ENCODE measurements around the gene ATG10.
"Not testable (repeated sequence)": the region's sequence is repeated elsewhere in the genome, so short reads cannot be mapped to it uniquely, and the experiment has no call there.

Gene ATG10

DNA sequence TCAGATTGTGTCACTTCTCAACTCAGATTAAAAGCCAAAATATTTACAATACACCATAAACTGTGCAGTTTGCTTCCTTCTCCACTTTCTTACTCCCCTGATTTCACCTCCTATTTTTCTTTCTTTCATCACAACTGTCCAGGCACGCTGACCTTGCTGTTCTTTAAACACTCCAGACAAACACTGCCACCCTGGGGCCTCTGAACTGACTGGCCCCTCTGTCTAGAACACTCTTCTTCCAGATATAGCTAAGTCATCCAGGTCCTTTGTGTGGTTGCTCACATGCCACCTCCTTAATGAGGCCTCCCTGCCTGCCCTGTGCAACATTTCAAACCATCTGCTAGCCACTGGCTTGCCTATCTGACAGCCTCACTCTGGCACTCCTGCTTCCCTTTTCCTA is 46.6 kb downstream of the ATG10 start:
- no peak overlapping the region for H3K4me3 ChIP-seq (ENCODE audit: low read depth, low read length)

GRCh38 chr5:82019342-82020138 is 47.7 kb downstream of the ATG10 start:
- no peak overlapping the region for H3K4me3 ChIP-seq (ENCODE audit: low read depth, low read length)
- TF ChIP-seq, protein P1, sequence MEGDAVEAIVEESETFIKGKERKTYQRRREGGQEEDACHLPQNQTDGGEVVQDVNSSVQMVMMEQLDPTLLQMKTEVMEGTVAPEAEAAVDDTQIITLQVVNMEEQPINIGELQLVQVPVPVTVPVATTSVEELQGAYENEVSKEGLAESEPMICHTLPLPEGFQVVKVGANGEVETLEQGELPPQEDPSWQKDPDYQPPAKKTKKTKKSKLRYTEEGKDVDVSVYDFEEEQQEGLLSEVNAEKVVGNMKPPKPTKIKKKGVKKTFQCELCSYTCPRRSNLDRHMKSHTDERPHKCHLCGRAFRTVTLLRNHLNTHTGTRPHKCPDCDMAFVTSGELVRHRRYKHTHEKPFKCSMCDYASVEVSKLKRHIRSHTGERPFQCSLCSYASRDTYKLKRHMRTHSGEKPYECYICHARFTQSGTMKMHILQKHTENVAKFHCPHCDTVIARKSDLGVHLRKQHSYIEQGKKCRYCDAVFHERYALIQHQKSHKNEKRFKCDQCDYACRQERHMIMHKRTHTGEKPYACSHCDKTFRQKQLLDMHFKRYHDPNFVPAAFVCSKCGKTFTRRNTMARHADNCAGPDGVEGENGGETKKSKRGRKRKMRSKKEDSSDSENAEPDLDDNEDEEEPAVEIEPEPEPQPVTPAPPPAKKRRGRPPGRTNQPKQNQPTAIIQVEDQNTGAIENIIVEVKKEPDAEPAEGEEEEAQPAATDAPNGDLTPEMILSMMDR (IDR thresholded peaks at IDR 0.05; ENCODE audit: low read depth, low read length), result no peak

More for the DNA sequence above, 46.6 kb downstream of the ATG10 start:
- TF ChIP-seq, protein P1 (IDR thresholded peaks at IDR 0.05; ENCODE audit: low read depth, low read length), result no peak

DNA sequence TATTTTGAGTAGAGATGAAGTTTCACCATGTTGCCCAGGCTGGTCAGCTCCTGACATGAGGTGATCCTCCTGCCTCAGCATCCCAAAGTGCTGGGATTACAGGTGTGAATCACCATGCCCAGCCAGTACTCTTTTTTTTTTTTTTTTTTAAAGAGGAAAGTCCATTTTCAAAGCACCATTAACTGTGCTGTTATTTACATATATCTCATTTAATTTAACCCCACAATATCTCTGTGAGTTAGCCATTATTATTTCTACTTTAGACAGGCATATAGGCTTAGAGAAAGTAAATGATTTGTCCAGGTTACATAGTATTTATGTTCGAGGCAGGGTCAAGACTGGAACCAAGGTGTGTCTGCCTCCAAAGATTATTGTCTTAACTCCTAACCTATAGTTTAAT is 50.7 kb downstream of the ATG10 start:
- TF ChIP-seq, protein P1 (IDR thresholded peaks at IDR 0.05; ENCODE audit: low read depth, low read length), result no peak
- H3K4me3 ChIP-seq (ENCODE audit: low read depth, low read length), result no peak overlapping the region

GRCh38 chr5:82023644-82024043 is 51.8 kb downstream of the ATG10 start:
- TF ChIP-seq, protein P1 (IDR thresholded peaks at IDR 0.05; ENCODE audit: low read depth, low read length), result no peak
- H3K4me3 ChIP-seq (ENCODE audit: low read depth, low read length), result no peak overlapping the region

DNA sequence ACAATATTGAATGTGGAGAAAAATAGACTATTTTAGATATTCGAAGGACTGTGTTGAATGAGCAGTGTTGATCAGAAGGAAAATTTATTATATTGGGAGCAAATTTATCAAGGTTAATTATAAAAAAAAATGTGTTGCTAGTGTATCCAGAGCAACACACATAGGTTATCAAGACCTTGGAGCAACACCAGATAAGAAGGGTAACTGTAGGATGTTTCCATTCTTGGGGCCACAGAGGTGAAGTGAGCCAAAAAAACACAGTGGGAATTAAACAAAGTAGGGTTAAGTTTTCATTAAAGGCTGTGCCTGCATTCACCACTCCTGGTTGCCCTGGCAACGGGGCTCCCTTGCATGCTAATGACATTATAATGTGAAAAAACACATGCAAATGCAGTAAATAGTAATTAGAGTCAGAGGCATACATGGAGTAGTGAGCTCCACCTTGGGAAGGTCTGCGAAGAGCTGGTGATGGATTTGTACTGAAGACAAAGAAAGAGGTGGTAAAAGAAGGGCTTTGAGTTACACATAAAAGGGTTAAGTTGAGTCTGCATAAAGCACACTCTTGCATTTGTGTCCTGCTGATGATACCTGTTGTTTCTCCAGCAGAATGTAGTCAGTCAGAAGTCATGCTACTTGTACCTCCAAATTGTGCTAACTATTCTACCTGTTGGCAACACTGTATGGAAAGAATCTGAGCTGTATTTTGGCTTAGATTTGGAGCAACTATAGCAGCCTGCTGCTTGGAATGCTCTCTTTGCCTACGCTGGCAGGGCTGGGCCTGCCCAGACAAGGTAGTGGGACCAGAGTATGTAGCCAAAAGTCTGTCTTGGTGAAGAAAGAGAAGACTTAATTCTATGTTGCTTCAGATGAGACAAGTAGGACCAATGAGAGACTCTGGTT is 59.6 kb downstream of the ATG10 start:
- TF ChIP-seq, protein P1 (IDR thresholded peaks at IDR 0.05; ENCODE audit: low read depth, low read length), result no peak
- H3K4me3 ChIP-seq (ENCODE audit: low read depth, low read length), result no peak overlapping the region

- H3K4me3 ChIP-seq (ENCODE audit: low read depth, low read length), result not testable (repeated sequence)
These were observed 71.1 kb downstream of the ATG10 start for GRCh38 chr5:82042894-82043293.

GRCh38 chr5:82044010-82044409 is 72.2 kb downstream of the ATG10 start:
- H3K4me3 ChIP-seq (ENCODE audit: low read depth, low read length), result no peak overlapping the region
- TF ChIP-seq, protein P1 (IDR thresholded peaks at IDR 0.05; ENCODE audit: low read depth, low read length), result no peak
